ENCODE measurements around the gene CDH3.

CDH3 gene

GRCh38 chr16:68659412-68660358 lies 14.6 kb downstream of the CDH3 start:
- Histone ChIP-seq H2BK120ac (ENCODE audit: low read depth, low read length) (no peak overlapping the region), H3K79me2 (ENCODE audit: control insufficient read depth, insufficient read depth, low read length) (peaks cover 9% of the 10 kb centered on the region), H3K27ac (ENCODE audit: low read depth, low read length) (no peak overlapping the region), H3K4me1 (ENCODE audit: control insufficient read depth, low read depth, low read length) (no peaks in the 10 kb centered on the region), H3K56ac (ENCODE audit: low read length) (no peak overlapping the region), H2BK5ac (ENCODE audit: low read length) (no peak overlapping the region), H3K4me3 (ENCODE audit: low read length) (no peak overlapping the region), H3K27me3 (ENCODE audit: insufficient read depth, low read length, poor library complexity) (no peaks in the 10 kb centered on the region), H3K4me2 (ENCODE audit: low read length) (no peak overlapping the region), H3K23ac (ENCODE audit: low read length) (no peak overlapping the region), H3K9ac (ENCODE audit: low read length) (no peak overlapping the region), H2BK15ac (replicated peaks; ENCODE audit: low read depth) (no peak overlapping the region), H4K8ac (ENCODE audit: low read depth, low read length) (no peak overlapping the region), H3K18ac (ENCODE audit: low read length) (no peak overlapping the region), H3K4ac (ENCODE audit: low read depth, low read length) (no peak overlapping the region), H2AK5ac (ENCODE audit: low read length) (no peak overlapping the region), H3K36me3 (ENCODE audit: control insufficient read depth, insufficient read depth, low read length) (no peaks in the 10 kb centered on the region), H3K79me1 (ENCODE audit: low read length) (peaks cover 8% of the 10 kb centered on the region), H4K5ac (ENCODE audit: low read length) (no peak overlapping the region)
- no CpG with 5 or more reads among the region's 8 CpGs for WGBS (ENCODE audit: extremely low coverage, insufficient coverage, low lambda C conversion rate)
- DNase-seq, result no peak

- DNase-seq, result no peak
- no CpG with 5 or more reads among the region's 6 CpGs for WGBS (ENCODE audit: extremely low coverage, insufficient coverage, low lambda C conversion rate)
- Histone ChIP-seq H2BK15ac (replicated peaks; ENCODE audit: low read depth) (no peak overlapping the region), H4K5ac (ENCODE audit: low read length) (no peak overlapping the region), H3K4me2 (ENCODE audit: low read length) (no peak overlapping the region), H3K4me1 (ENCODE audit: control insufficient read depth, low read depth, low read length) (no peaks in the 10 kb centered on the region), H3K9ac (ENCODE audit: low read length) (no peak overlapping the region), H2BK120ac (ENCODE audit: low read depth, low read length) (no peak overlapping the region), H3K56ac (ENCODE audit: low read length) (no peak overlapping the region), H4K8ac (ENCODE audit: low read depth, low read length) (no peak overlapping the region), H3K27ac (ENCODE audit: low read depth, low read length) (no peak overlapping the region), H2AK5ac (ENCODE audit: low read length) (no peak overlapping the region), H3K27me3 (ENCODE audit: insufficient read depth, low read length, poor library complexity) (no peaks in the 10 kb centered on the region), H2BK5ac (ENCODE audit: low read length) (no peak overlapping the region), H3K4me3 (ENCODE audit: low read length) (no peak overlapping the region), H3K18ac (ENCODE audit: low read length) (no peak overlapping the region), H3K23ac (ENCODE audit: low read length) (no peak overlapping the region), H3K79me1 (ENCODE audit: low read length) (peaks cover 8% of the 10 kb centered on the region), H3K4ac (ENCODE audit: low read depth, low read length) (no peak overlapping the region), H3K79me2 (ENCODE audit: control insufficient read depth, insufficient read depth, low read length) (peaks cover 6% of the 10 kb centered on the region), H3K36me3 (ENCODE audit: control insufficient read depth, insufficient read depth, low read length) (no peaks in the 10 kb centered on the region)
Measured at GRCh38 chr16:68660359-68660795, 15.3 kb downstream of the CDH3 start.

- H3K56ac ChIP-seq (ENCODE audit: low read length), result no peak overlapping the region
- no peak overlapping the region for H2BK120ac ChIP-seq (ENCODE audit: low read depth, low read length)
- no peaks in the 10 kb centered on the region for H3K27me3 ChIP-seq (ENCODE audit: insufficient read depth, low read length, poor library complexity)
- no peak overlapping the region for H2BK5ac ChIP-seq (ENCODE audit: low read length)
- H3K18ac ChIP-seq (ENCODE audit: low read length), result no peak overlapping the region
- H3K23ac ChIP-seq (ENCODE audit: low read length), result no peak overlapping the region
- no peaks in the 10 kb centered on the region for H3K36me3 ChIP-seq (ENCODE audit: control insufficient read depth, insufficient read depth, low read length)
- H3K79me2 ChIP-seq (ENCODE audit: control insufficient read depth, insufficient read depth, low read length), result peaks cover 5% of the 10 kb centered on the region
- no peak overlapping the region for H4K5ac ChIP-seq (ENCODE audit: low read length)
- no peak overlapping the region for H3K9ac ChIP-seq (ENCODE audit: low read length)
- H3K4me2 ChIP-seq (ENCODE audit: low read length), result no peak overlapping the region
- WGBS (ENCODE audit: extremely low coverage, insufficient coverage, low lambda C conversion rate), result no CpG with 5 or more reads among the region's 1 CpG
- no peak overlapping the region for H4K8ac ChIP-seq (ENCODE audit: low read depth, low read length)
- H2AK5ac ChIP-seq (ENCODE audit: low read length), result no peak overlapping the region
- H3K4me3 ChIP-seq (ENCODE audit: low read length), result no peak overlapping the region
- H3K4me1 ChIP-seq (ENCODE audit: control insufficient read depth, low read depth, low read length), result no peaks in the 10 kb centered on the region
- H2BK15ac ChIP-seq (replicated peaks; ENCODE audit: low read depth), result no peak overlapping the region
- no peak for DNase-seq
- H3K79me1 ChIP-seq (ENCODE audit: low read length), result peaks cover 8% of the 10 kb centered on the region
- H3K4ac ChIP-seq (ENCODE audit: low read depth, low read length), result no peak overlapping the region
- no peak overlapping the region for H3K27ac ChIP-seq (ENCODE audit: low read depth, low read length)
Measured at GRCh38 chr16:68662035-68662434, 16.9 kb downstream of the CDH3 start.

- Histone ChIP-seq H3K4ac (ENCODE audit: low read depth, low read length) (no peak overlapping the region), H3K36me3 (ENCODE audit: control insufficient read depth, insufficient read depth, low read length) (no peaks in the 10 kb centered on the region), H3K79me1 (ENCODE audit: low read length) (peaks cover 6% of the 10 kb centered on the region), H2BK120ac (ENCODE audit: low read depth, low read length) (no peak overlapping the region), H4K5ac (ENCODE audit: low read length) (no peak overlapping the region), H3K4me3 (ENCODE audit: low read length) (no peak overlapping the region), H3K23ac (ENCODE audit: low read length) (no peak overlapping the region), H3K18ac (ENCODE audit: low read length) (no peak overlapping the region), H2BK15ac (replicated peaks; ENCODE audit: low read depth) (no peak overlapping the region), H3K9ac (ENCODE audit: low read length) (no peak overlapping the region), H4K8ac (ENCODE audit: low read depth, low read length) (no peak overlapping the region), H3K27me3 (ENCODE audit: insufficient read depth, low read length, poor library complexity) (no peaks in the 10 kb centered on the region), H3K79me2 (ENCODE audit: control insufficient read depth, insufficient read depth, low read length) (no peaks in the 10 kb centered on the region), H3K4me1 (ENCODE audit: control insufficient read depth, low read depth, low read length) (no peaks in the 10 kb centered on the region), H3K27ac (ENCODE audit: low read depth, low read length) (no peak overlapping the region), H3K56ac (ENCODE audit: low read length) (no peak overlapping the region), H3K4me2 (ENCODE audit: low read length) (no peak overlapping the region), H2BK5ac (ENCODE audit: low read length) (no peak overlapping the region), H2AK5ac (ENCODE audit: low read length) (no peak overlapping the region)
- DNase-seq, result no peak
- no CpG with 5 or more reads among the region's 2 CpGs for WGBS (ENCODE audit: extremely low coverage, insufficient coverage, low lambda C conversion rate)
Measured at GRCh38 chr16:68664297-68664696, 19.2 kb downstream of the CDH3 start.

GRCh38 chr16:68665501-68665900 lies 20.4 kb downstream of the CDH3 start:
- no peak overlapping the region for H3K56ac ChIP-seq (ENCODE audit: low read length)
- no peak overlapping the region for H3K4me2 ChIP-seq (ENCODE audit: low read length)
- DNase-seq, result no peak
- H4K5ac ChIP-seq (ENCODE audit: low read length), result no peak overlapping the region
- H3K18ac ChIP-seq (ENCODE audit: low read length), result no peak overlapping the region
- no peak overlapping the region for H3K9ac ChIP-seq (ENCODE audit: low read length)
- H3K36me3 ChIP-seq (ENCODE audit: control insufficient read depth, insufficient read depth, low read length), result no peaks in the 10 kb centered on the region
- H2BK5ac ChIP-seq (ENCODE audit: low read length), result no peak overlapping the region
- H2AK5ac ChIP-seq (ENCODE audit: low read length), result no peak overlapping the region
- no peak overlapping the region for H2BK120ac ChIP-seq (ENCODE audit: low read depth, low read length)
- no peaks in the 10 kb centered on the region for H3K27me3 ChIP-seq (ENCODE audit: insufficient read depth, low read length, poor library complexity)
- peaks cover 2% of the 10 kb centered on the region for H3K79me2 ChIP-seq (ENCODE audit: control insufficient read depth, insufficient read depth, low read length)
- no peak overlapping the region for H3K4ac ChIP-seq (ENCODE audit: low read depth, low read length)
- no peak overlapping the region for H3K27ac ChIP-seq (ENCODE audit: low read depth, low read length)
- H4K8ac ChIP-seq (ENCODE audit: low read depth, low read length), result no peak overlapping the region
- H3K79me1 ChIP-seq (ENCODE audit: low read length), result peaks cover 8% of the 10 kb centered on the region
- no peaks in the 10 kb centered on the region for H3K4me1 ChIP-seq (ENCODE audit: control insufficient read depth, low read depth, low read length)
- WGBS (ENCODE audit: extremely low coverage, insufficient coverage, low lambda C conversion rate), result no CpG with 5 or more reads among the region's 5 CpGs
- H3K23ac ChIP-seq (ENCODE audit: low read length), result no peak overlapping the region
- H2BK15ac ChIP-seq (replicated peaks; ENCODE audit: low read depth), result no peak overlapping the region
- no peak overlapping the region for H3K4me3 ChIP-seq (ENCODE audit: low read length)

Measured in mesendoderm (in vitro differentiated cells).